Sigmoid colon (tissue), 7 donors: ENCODE measurements around the gene DNAH9. TPM values are rescaled to one million over a fixed set of nuclear protein-coding genes. Genes with fewer than 3 reads are reported as not detected.

Experiments used
- DNase-seq: peaks from one replicate; pipeline ENCODE4 v3.0.0-alpha.2; 2019
- H3K27ac ChIP-seq, 4 donors: fragments of 200-600 bp; sonication (generic); one replicate each; pipeline ENCODE4 v1.5.1; 2016 to 2019; ENCODE audit warnings: mild to moderate bottlenecking in 1 of 4
- H3K27me3 ChIP-seq, 3 donors: fragments of 200-600 bp; sonication (generic); one replicate each; pipeline ENCODE4 v1.5.1; 2019; ENCODE audit warnings: mild to moderate bottlenecking in 1 of 3
- H3K36me3 ChIP-seq, 4 donors: fragments of 200-600 bp; sonication (generic); one replicate each; pipeline ENCODE4 v1.5.1; 2016 to 2019
- H3K4me1 ChIP-seq, 4 donors: fragments of 200-600 bp; sonication (generic); one replicate each; pipeline ENCODE4 v1.5.1; 2017 to 2019
- H3K4me3 ChIP-seq, 4 donors: fragments of 200-600 bp; sonication (generic); one replicate each; pipeline ENCODE4 v1.5.1; 2017 to 2019; ENCODE audit warnings: mild to moderate bottlenecking in 2 of 4, moderate library complexity in 1 of 4
- H3K9me3 ChIP-seq, 4 donors: fragments of 200-600 bp in 3 of 4; sonication (generic) in 3 of 4; one replicate each; pipeline versions ENCODE4 v1.5.1 to v1.6.1; 2013 to 2019
- CTCF ChIP-seq, 4 experiments: fragments of 450-650 bp in 3 of 4; fragments of 200-600 bp in 1 of 4; IDR thresholded peaks; one replicate each; pipeline ENCODE4 v1.5.1; 2016 to 2019; ENCODE audit warnings: antibody characterized with exemption in 4 of 4, mild to moderate bottlenecking in 3 of 4, moderate library complexity in 2 of 4
- EP300 ChIP-seq, 4 donors: sonication (generic); formaldehyde crosslinking; IDR thresholded peaks; one replicate each; pipeline ENCODE4 v1.6.1; 2017; ENCODE audit warnings: antibody characterized with exemption in 4 of 4
- POLR2A ChIP-seq, 2 donors: fragments of 450-650 bp; IDR thresholded peaks; one replicate each; pipeline ENCODE4 v1.6.1; 2016; ENCODE audit warnings: antibody characterized with exemption in 2 of 2, mild to moderate bottlenecking in 2 of 2, moderate library complexity in 2 of 2
- POLR2AphosphoS5 ChIP-seq, 4 donors: sonication (generic); formaldehyde crosslinking; IDR thresholded peaks; one replicate each; pipeline ENCODE4 v1.6.1; 2017; ENCODE audit warnings: antibody characterized with exemption in 4 of 4
- WGBS, 2 donors: extraction: QIAGEN DNeasy Blood & Tissue Kit; methylation state at CpG; one replicate each; pipeline ENCODE4 v1.1.7; 2013; 5-methylcytosine and 5-hydroxymethylcytosine counted together
- intact Hi-C: fragments of 100-400 bp; cut with DNase I; formaldehyde crosslinking; loops from one replicate; pipeline ENCODE4 v1.15.1; 2023
- polyA plus RNA-seq, 3 donors: library from polyadenylated mRNA; stranded (reverse); fragments of 200-250 nt; gene quantifications; one replicate each; pipeline ENCODE4 v1.2.3, GENCODE V29; 2013
- total RNA-seq, 4 donors: library from RNA; depleted of rRNA; stranded (reverse); fragments of >200 nt; gene quantifications; one replicate each; pipeline ENCODE4 v1.1.0, GENCODE V29; 2016
- donor health status: healthy with polysubstance abuse.
- donor health status: Bipolar disorder and iron deficiency.
- donor health status: healthy.

The DNAH9 gene
- total and polyA plus RNA-seq, 7 donors = under 0.01 to 3.0 (median 0.27) TPM; not detected in 2

GRCh38 chr17:12007466-12007865 lies 409.2 kb downstream of the DNAH9 start:
- no peaks in the 10 kb centered on the region for H3K4me1 ChIP-seq
- no peak for DNase-seq
- H3K27me3 ChIP-seq = peaks cover 0 to 4% (median 0%) of the 10 kb centered on the region in 3 donors
- no peak overlapping the region for H3K4me3 ChIP-seq
- no peaks in the 10 kb centered on the region for H3K36me3 ChIP-seq
- intact Hi-C loops = loop anchor here (10.0 kb wide), 1 partner anchor 107 kb away; no protein-coding TSS in a partner anchor
- TF ChIP-seq POLR2A (IDR thresholded peaks at IDR 0.05) (no peak), POLR2AphosphoS5 (IDR thresholded peaks at IDR 0.05) (no peak), CTCF (IDR thresholded peaks at IDR 0.05) (no peak), EP300 (IDR thresholded peaks at IDR 0.05) (no peak)
- no peak overlapping the region for H3K27ac ChIP-seq
- WGBS, 2 donors = 87 to 90% methylated on average over 5 of the region's 5 CpGs
- no peaks in the 10 kb centered on the region for H3K9me3 ChIP-seq
